ENCODE measurements around the gene CCNB3. TPM values are rescaled to one million over a fixed set of nuclear protein-coding genes. Genes with fewer than 3 reads are reported as not detected.

The CCNB3 gene
- total and polyA plus RNA-seq, 9 of the 15 experiments (the other 6 are each of a cell fraction or from before 2014, with no cell fraction given) = 0.05 to 0.25 (median 0.08) TPM; not detected in 3

DNA sequence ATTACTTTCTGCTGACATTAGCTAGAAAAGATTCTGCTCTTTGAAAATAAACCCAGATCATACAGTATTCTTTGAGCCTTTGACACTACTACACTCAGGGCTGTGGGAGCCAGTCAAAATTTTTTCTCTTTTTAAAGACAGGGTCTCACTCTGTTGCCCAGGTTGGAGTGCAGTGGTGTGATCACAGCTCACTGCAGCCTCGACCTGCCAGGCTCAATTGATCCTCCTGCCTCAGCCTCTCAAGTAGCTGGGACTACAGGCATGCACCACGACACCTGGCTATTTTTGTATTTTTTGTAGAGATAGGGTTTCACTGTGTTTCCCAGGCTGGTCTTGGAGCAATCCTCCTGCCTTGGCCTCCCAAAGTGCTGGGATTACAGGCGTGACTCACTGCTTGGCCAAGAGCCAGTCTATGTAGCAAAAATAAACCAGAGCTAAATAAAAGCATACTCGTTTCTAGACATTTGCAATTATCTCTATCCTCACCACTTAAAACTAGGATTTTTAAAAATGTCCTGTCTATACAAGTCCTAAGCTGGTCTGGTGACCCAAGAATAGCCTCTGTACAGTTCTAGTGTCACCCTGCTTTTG, 46.9 kb upstream of the CCNB3 start (continued):
- no peak for TF ChIP-seq WHSC1 (IDR thresholded peaks at IDR 0.05; ENCODE audit: low read length)
- TF ChIP-seq TFAM (CRISPR knock-in tag; conservative IDR thresholded peaks at IDR 0.05) = no peak
- peak; percentile 75 for TF ChIP-seq NFIC (IDR thresholded peaks at IDR 0.05)
- peak; percentile 59 for TF ChIP-seq JUND (IDR thresholded peaks at IDR 0.05; ENCODE audit: borderline replicate concordance, low read depth, low read length)
- TF ChIP-seq JUND (tag; IDR thresholded peaks at IDR 0.05; ENCODE audit: borderline replicate concordance, low read depth, low read length) = peak; percentile 45; the same call in 1 of the 3 replicates
- no peak for TF ChIP-seq BCL6 (CRISPR knock-in tag; IDR thresholded peaks at IDR 0.05)
- TF ChIP-seq ZNF121 (CRISPR knock-in tag; conservative IDR thresholded peaks at IDR 0.05) = peak; percentile 65

DNA sequence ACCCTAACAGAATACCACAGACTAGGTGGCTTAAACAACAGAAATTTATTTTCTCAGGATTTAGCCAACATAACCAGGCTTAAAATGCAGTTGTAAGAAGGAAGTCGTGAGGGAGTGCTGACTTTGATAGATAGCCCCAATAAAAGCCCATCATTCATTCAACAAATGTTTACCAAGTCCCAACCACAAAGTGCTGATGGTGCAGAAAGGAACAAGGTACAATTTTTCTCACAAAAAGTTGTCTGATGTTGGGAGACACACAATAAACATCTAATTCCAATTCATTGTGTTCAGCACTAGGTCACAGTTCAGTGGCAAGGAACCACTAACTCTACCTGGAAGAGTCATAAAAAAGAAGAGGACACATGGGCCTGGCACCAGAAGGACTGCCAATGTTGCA, 46.0 kb upstream of the CCNB3 start:
- in situ Hi-C loops (cut with MboI) = no loop called here
- intact Hi-C loops (cut with micrococcal nuclease) = no loop called here
- no peak for FAIRE-seq
- Histone ChIP-seq H3K4me3 (no peak overlapping the region), H3K4me2 (ENCODE audit: insufficient read depth, low read length) (no peak overlapping the region), H3K27ac (ENCODE audit: extremely low read depth, low read depth, low read length) (no peak overlapping the region), H4K20me1 (replicated peaks; ENCODE audit: control insufficient read depth, insufficient read depth, low read length) (no peaks in the 10 kb centered on the region), H3K9me3 (replicated peaks; ENCODE audit: control insufficient read depth, insufficient read depth, low read depth, low read length) (no peaks in the 10 kb centered on the region), H3K36me3 (ENCODE audit: control insufficient read depth, insufficient read depth, low read length) (no peaks in the 10 kb centered on the region), H3K4me1 (replicated peaks in 1 of 2; ENCODE audit: control insufficient read depth in 2 of 2, insufficient read depth in 2 of 2, low read length in 2 of 2) (peaks cover 0 to 3% of the 10 kb centered on the region in 2 experiments; a peak in 2 of 5 replicates), H2AFZ (ENCODE audit: low read depth, low read length) (no peak overlapping the region), H3K9ac (ENCODE audit: insufficient read depth in 1 of 2, low read depth in 2 of 2, low read length in 2 of 2) (no peak overlapping the region), H3K27me3 (ENCODE audit: control insufficient read depth in 2 of 2, insufficient read depth in 2 of 2, low read length in 2 of 2) (no peaks in the 10 kb centered on the region), H3K9me1 (ENCODE audit: control insufficient read depth, insufficient read depth, low read length) (no peaks in the 10 kb centered on the region), H3K79me2 (ENCODE audit: control insufficient read depth, insufficient read depth, low read length) (no peaks in the 10 kb centered on the region)
- BruUV-seq (replicated peaks) = no TSS peak
- 7% methylated on average over 1 of the region's 1 CpG for WGBS (ENCODE audit: insufficient coverage, low coverage, missing lambda C conversion rate)
- CTCF ChIA-PET (ENCODE audit: low intra/inter-chr PET ratio) = no interaction called here
- POLR2A ChIA-PET = no interaction called here
- DNase-seq (ENCODE audit: extremely low read depth in 1 of 4, low spot score in 3 of 4) = no peak
- ATAC-seq = no peak
- TF ChIP-seq, protein P1, sequence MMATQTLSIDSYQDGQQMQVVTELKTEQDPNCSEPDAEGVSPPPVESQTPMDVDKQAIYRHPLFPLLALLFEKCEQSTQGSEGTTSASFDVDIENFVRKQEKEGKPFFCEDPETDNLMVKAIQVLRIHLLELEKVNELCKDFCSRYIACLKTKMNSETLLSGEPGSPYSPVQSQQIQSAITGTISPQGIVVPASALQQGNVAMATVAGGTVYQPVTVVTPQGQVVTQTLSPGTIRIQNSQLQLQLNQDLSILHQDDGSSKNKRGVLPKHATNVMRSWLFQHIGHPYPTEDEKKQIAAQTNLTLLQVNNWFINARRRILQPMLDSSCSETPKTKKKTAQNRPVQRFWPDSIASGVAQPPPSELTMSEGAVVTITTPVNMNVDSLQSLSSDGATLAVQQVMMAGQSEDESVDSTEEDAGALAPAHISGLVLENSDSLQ (IDR thresholded peaks at IDR 0.05) = peak; percentile 26; the same call in 1 of the 2 replicates
- TF ChIP-seq RBM34 (IDR thresholded peaks at IDR 0.05; ENCODE audit: borderline replicate concordance, insufficient read depth, low read length) (no peak), MEIS2 (IDR thresholded peaks at IDR 0.05; ENCODE audit: partially characterized antibody) (peak; percentile 23), NR2C2 (CRISPR knock-in tag; IDR thresholded peaks at IDR 0.05) (no peak), NR2C2 (tag; IDR thresholded peaks at IDR 0.05) (no peak), PTRF (tag; IDR thresholded peaks at IDR 0.05) (no peak), JUN (IDR thresholded peaks at IDR 0.05; ENCODE audit: borderline replicate concordance, low read depth, low read length) (no peak), JUN (CRISPR knock-in tag; IDR thresholded peaks at IDR 0.05; ENCODE audit: borderline replicate concordance) (no peak), MYBL2 (IDR thresholded peaks at IDR 0.05; ENCODE audit: low read depth) (no peak), MYBL2 (CRISPR knock-in tag; IDR thresholded peaks at IDR 0.05; ENCODE audit: borderline replicate concordance) (no peak), NFE2L1 (tag; IDR thresholded peaks at IDR 0.05; ENCODE audit: borderline replicate concordance, low read depth) (no peak), C11orf30 (IDR thresholded peaks at IDR 0.05; ENCODE audit: low read depth) (peak; percentile 67; the same call in 1 of the 2 replicates), TSC22D4 (tag; IDR thresholded peaks at IDR 0.05) (no peak), MAFK (IDR thresholded peaks at IDR 0.05; ENCODE audit: low read length) (peak; percentile 73)
- TF ChIP-seq, protein P2, sequence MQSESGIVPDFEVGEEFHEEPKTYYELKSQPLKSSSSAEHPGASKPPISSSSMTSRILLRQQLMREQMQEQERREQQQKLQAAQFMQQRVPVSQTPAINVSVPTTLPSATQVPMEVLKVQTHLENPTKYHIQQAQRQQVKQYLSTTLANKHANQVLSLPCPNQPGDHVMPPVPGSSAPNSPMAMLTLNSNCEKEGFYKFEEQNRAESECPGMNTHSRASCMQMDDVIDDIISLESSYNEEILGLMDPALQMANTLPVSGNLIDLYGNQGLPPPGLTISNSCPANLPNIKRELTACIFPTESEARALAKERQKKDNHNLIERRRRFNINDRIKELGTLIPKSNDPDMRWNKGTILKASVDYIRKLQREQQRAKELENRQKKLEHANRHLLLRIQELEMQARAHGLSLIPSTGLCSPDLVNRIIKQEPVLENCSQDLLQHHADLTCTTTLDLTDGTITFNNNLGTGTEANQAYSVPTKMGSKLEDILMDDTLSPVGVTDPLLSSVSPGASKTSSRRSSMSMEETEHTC (IDR thresholded peaks at IDR 0.05) = no peak

Data from K562 (cell line).